SJCRH30 (cell line): ENCODE measurements around the gene SELENOS. TPM values are rescaled to one million over a fixed set of nuclear protein-coding genes. Genes with fewer than 3 reads are reported as not detected.

Experiments used
- DNase-seq, 2 experiments: peaks; one replicate each; pipeline ENCODE4 v3.0.0-alpha.2; 2015 to 2020
- H3K27ac ChIP-seq: fragments of 250-450 bp; sonication (Bioruptor Pico); 2 replicates; pipeline ENCODE4 v1.5.1; 2020; ENCODE audit warnings: mild to moderate bottlenecking, moderate library complexity
- H3K27me3 ChIP-seq: fragments of 250-450 bp; sonication (Bioruptor Pico); 2 replicates; pipeline ENCODE4 v1.5.1; 2020; ENCODE audit warnings: mild to moderate bottlenecking, moderate library complexity
- H3K36me3 ChIP-seq: fragments of 250-450 bp; sonication (Bioruptor Pico); 2 replicates; pipeline ENCODE4 v1.5.1; 2020; ENCODE audit warnings: mild to moderate bottlenecking, moderate library complexity
- H3K4me1 ChIP-seq: fragments of 250-450 bp; sonication (Bioruptor Pico); 2 replicates; pipeline ENCODE4 v1.5.1; 2020; ENCODE audit warnings: mild to moderate bottlenecking, moderate library complexity
- H3K4me3 ChIP-seq: fragments of 250-450 bp; sonication (Bioruptor Pico); 2 replicates; pipeline ENCODE4 v1.5.1; 2020; ENCODE audit warnings: mild to moderate bottlenecking, moderate library complexity
- H3K9me3 ChIP-seq: fragments of 250-450 bp; sonication (Bioruptor Pico); replicated peaks from 2 replicates; pipeline ENCODE4 v1.5.1; 2020; ENCODE audit warnings: mild to moderate bottlenecking, moderate library complexity
- total RNA-seq: library from RNA; depleted of rRNA; stranded (reverse); fragments of >200 nt; shearing (Covaris generic); gene quantifications from 2 replicates; pipeline ENCODE4 v1.2.3, GENCODE V29; 2014

Gene SELENOS
- total RNA-seq, 1 experiment from 2014 or later = 60.1 TPM

- Histone ChIP-seq H3K27ac (no peak overlapping the region), H3K4me1 (peaks cover 15% of the 10 kb centered on the region), H3K36me3 (no peaks in the 10 kb centered on the region), H3K9me3 (no peaks in the 10 kb centered on the region), H3K4me3 (no peak overlapping the region), H3K27me3 (no peaks in the 10 kb centered on the region)
- DNase-seq = no peak
Observed at GRCh38 chr15:101254157-101255050, 22.9 kb downstream of the SELENOS start.

- Histone ChIP-seq H3K4me1 (peaks cover 17% of the 10 kb centered on the region), H3K4me3 (peak overlapping the region; percentile 81), H3K27me3 (no peaks in the 10 kb centered on the region), H3K9me3 (no peaks in the 10 kb centered on the region), H3K27ac (peak overlapping the region; percentile 76), H3K36me3 (peaks cover 5% of the 10 kb centered on the region)
- no peak for DNase-seq
Observed at GRCh38 chr15:101252836-101253235, 24.4 kb downstream of the SELENOS start.

- peaks cover 8% of the 10 kb centered on the region for H3K36me3 ChIP-seq
- peaks cover 17% of the 10 kb centered on the region for H3K4me1 ChIP-seq
- peak within 1 kb of the TSS; percentile 85 for H3K27ac ChIP-seq
- no peaks in the 10 kb centered on the region for H3K9me3 ChIP-seq
- H3K27me3 ChIP-seq = no peaks in the 10 kb centered on the region
- peak within 1 kb of the TSS; percentile 88 for H3K4me3 ChIP-seq
- DNase-seq = peak; percentile 92 to 95
Observed at GRCh38 chr15:101251830-101252820, 25.2 kb downstream of the SELENOS start, which contains the start of gene CHSY1. Gene CHSY1, minus strand, starts transcription at chr15:101252048. Its CDS starts 592 bp downstream, at chr15:101251456.

- H3K4me1 ChIP-seq = peaks cover 17% of the 10 kb centered on the region
- H3K4me3 ChIP-seq = peak overlapping the region; percentile 88
- peak; percentile 54 to 65 for DNase-seq
- H3K9me3 ChIP-seq = no peaks in the 10 kb centered on the region
- peak overlapping the region; percentile 85 for H3K27ac ChIP-seq
- H3K27me3 ChIP-seq = no peaks in the 10 kb centered on the region
- H3K36me3 ChIP-seq = peaks cover 14% of the 10 kb centered on the region
Observed at GRCh38 chr15:101250873-101251829, 26.1 kb downstream of the SELENOS start.

GRCh38 chr15:101250341-101250831, 26.9 kb downstream of the SELENOS start:
- Histone ChIP-seq H3K27me3 (no peaks in the 10 kb centered on the region), H3K4me1 (peaks cover 10% of the 10 kb centered on the region), H3K36me3 (peaks cover 14% of the 10 kb centered on the region), H3K27ac (peak overlapping the region; percentile 85), H3K4me3 (peak overlapping the region; percentile 88), H3K9me3 (no peaks in the 10 kb centered on the region)
- peak in 1 of 2 experiments; percentile 65 for DNase-seq

GRCh38 chr15:101248274-101248673, 29.0 kb downstream of the SELENOS start:
- Histone ChIP-seq H3K9me3 (no peaks in the 10 kb centered on the region), H3K36me3 (peaks cover 14% of the 10 kb centered on the region), H3K4me3 (no peak overlapping the region), H3K4me1 (peaks cover 26% of the 10 kb centered on the region), H3K27ac (no peak overlapping the region), H3K27me3 (no peaks in the 10 kb centered on the region)
- no peak for DNase-seq

GRCh38 chr15:101246824-101247745, 30.2 kb downstream of the SELENOS start:
- no peak for DNase-seq
- H3K9me3 ChIP-seq = no peaks in the 10 kb centered on the region

GRCh38 chr15:101246391-101246790, 30.9 kb downstream of the SELENOS start:
- Histone ChIP-seq H3K36me3 (peaks cover 22% of the 10 kb centered on the region), H3K27ac (no peak overlapping the region), H3K9me3 (no peaks in the 10 kb centered on the region), H3K4me1 (peaks cover 41% of the 10 kb centered on the region), H3K4me3 (no peak overlapping the region), H3K27me3 (no peaks in the 10 kb centered on the region)
- no peak for DNase-seq

More at GRCh38 chr15:101246824-101247745, 30.2 kb downstream of the SELENOS start:
- no peaks in the 10 kb centered on the region for H3K27me3 ChIP-seq
- H3K27ac ChIP-seq = no peak overlapping the region
- H3K4me1 ChIP-seq = peaks cover 34% of the 10 kb centered on the region
- H3K4me3 ChIP-seq = no peak overlapping the region
- H3K36me3 ChIP-seq = peaks cover 15% of the 10 kb centered on the region

GRCh38 chr15:101244889-101245668, 32.2 kb downstream of the SELENOS start:
- Histone ChIP-seq H3K27me3 (no peaks in the 10 kb centered on the region), H3K9me3 (no peaks in the 10 kb centered on the region), H3K4me3 (no peak overlapping the region), H3K27ac (no peak overlapping the region), H3K4me1 (peaks cover 42% of the 10 kb centered on the region), H3K36me3 (peaks cover 32% of the 10 kb centered on the region)
- no peak for DNase-seq

- H3K27me3 ChIP-seq = no peaks in the 10 kb centered on the region
- no peak overlapping the region for H3K4me3 ChIP-seq
- peaks cover 39% of the 10 kb centered on the region for H3K4me1 ChIP-seq
- no peak overlapping the region for H3K27ac ChIP-seq
- no peaks in the 10 kb centered on the region for H3K9me3 ChIP-seq
- H3K36me3 ChIP-seq = peaks cover 35% of the 10 kb centered on the region
- no peak for DNase-seq
Observed at GRCh38 chr15:101244036-101244781, 33.1 kb downstream of the SELENOS start.

- H3K9me3 ChIP-seq = no peaks in the 10 kb centered on the region
- H3K27ac ChIP-seq = no peak overlapping the region; the same call in 1 of the 2 replicates
- H3K4me1 ChIP-seq = peaks cover 39% of the 10 kb centered on the region
- H3K27me3 ChIP-seq = no peaks in the 10 kb centered on the region
- H3K36me3 ChIP-seq = peaks cover 38% of the 10 kb centered on the region
- H3K4me3 ChIP-seq = no peak overlapping the region
- no peak for DNase-seq
Observed at GRCh38 chr15:101243420-101243819, 33.9 kb downstream of the SELENOS start.

GRCh38 chr15:101242999-101243336, 34.3 kb downstream of the SELENOS start:
- Histone ChIP-seq H3K27me3 (no peaks in the 10 kb centered on the region), H3K9me3 (no peaks in the 10 kb centered on the region), H3K4me1 (peaks cover 39% of the 10 kb centered on the region), H3K36me3 (peaks cover 39% of the 10 kb centered on the region), H3K4me3 (no peak overlapping the region), H3K27ac (peak overlapping the region; percentile 12)
- peak; percentile 46 to 62 for DNase-seq
